ENCODE data around the gene TAS2R7.

- TF ChIP-seq CTCF (IDR thresholded peaks at IDR 0.05) (no peak), POLR2A (IDR thresholded peaks at IDR 0.05) (no peak)
Observed at GRCh38 chr12:10842862-10843261, 40.4 kb upstream of the TAS2R7 start.

All from body of pancreas (tissue), 4 donors.